SK-N-SH (cell line): ENCODE results near the gene S100A4. TPM values are rescaled to one million over a fixed set of nuclear protein-coding genes. Genes with fewer than 3 reads are reported as not detected.

ENCODE experiments used
- CTCF ChIA-PET: fragments of 300-600, 350-600 bp; formaldehyde crosslinking; extraction: SDS; loops from one replicate; lab custom pipeline; 2021; lab: Yijun Ruan, JAX
- POLR2A ChIA-PET: fragments of 350-600 bp; sonication (Branson Sonifier 250); formaldehyde crosslinking; extraction: SDS; loops from one replicate; lab custom pipeline; 2020; ENCODE audit warnings: antibody characterized with exemption, inconsistent platforms; lab: Yijun Ruan, JAX
- DNase-seq: peaks from one replicate; pipeline ENCODE4 v3.0.0; 2012
- H2AFZ ChIP-seq: fragments of 200-600 bp; sonication (generic); 2 replicates; pipeline ENCODE4 v1.8.1; 2016; ENCODE audit warnings: antibody characterized with exemption, mild to moderate bottlenecking, low read depth
- H3F3A ChIP-seq: fragments of 200-600 bp; sonication (generic); replicated peaks from 2 replicates; pipeline ENCODE3; 2016; ENCODE audit warnings: antibody characterized with exemption, mild to moderate bottlenecking; ENCODE audit not compliant: insufficient read depth
- H3K27ac ChIP-seq, 2 experiments: fragments of 200-500 bp in 1 of 2; fragments of 200-600 bp in 1 of 2; sonication (Bioruptor generic) in 1 of 2; sonication (generic), shearing (Covaris generic) in 1 of 2; 2 replicates each; pipeline versions ENCODE4 v1.5.1 to v1.6.1; 2014 to 2016; ENCODE audit warnings: low read depth in 2 of 2, inconsistent platforms in 1 of 2, low read length in 1 of 2, mild to moderate bottlenecking in 1 of 2, mixed read lengths in 1 of 2
- H3K27me3 ChIP-seq: fragments of 200-600 bp; sonication (generic), shearing (Covaris generic); 2 replicates; pipeline ENCODE4 v1.6.1; 2016; ENCODE audit warnings: mixed run types; ENCODE audit not compliant: insufficient read depth
- H3K36me3 ChIP-seq, 2 experiments: fragments of 200-500 bp in 1 of 2; fragments of 200-600 bp in 1 of 2; sonication (Bioruptor generic) in 1 of 2; sonication (generic) in 1 of 2; replicated peaks in 1 of 2; 2 replicates each; pipeline versions ENCODE3 to v1.5.1; 2014 to 2016; ENCODE audit warnings: low read length in 1 of 2, mild to moderate bottlenecking in 1 of 2; ENCODE audit not compliant: insufficient read depth in 2 of 2, control insufficient read depth in 1 of 2
- H3K4me1 ChIP-seq, 2 experiments: fragments of 200-500 bp in 1 of 2; fragments of 200-600 bp in 1 of 2; sonication (Bioruptor generic) in 1 of 2; sonication (generic), shearing (Covaris generic) in 1 of 2; 2 replicates each; pipeline versions ENCODE4 v1.5.1 to v1.6.1; 2014 to 2016; ENCODE audit warnings: low read depth in 1 of 2, low read length in 1 of 2, mixed run types in 1 of 2; ENCODE audit not compliant: insufficient read depth in 2 of 2, control insufficient read depth in 1 of 2
- H3K4me2 ChIP-seq: fragments of 200-600 bp; sonication (generic), shearing (Covaris generic); 2 replicates; pipeline ENCODE4 v1.6.1; 2017; ENCODE audit warnings: mixed run types
- H3K4me3 ChIP-seq, 2 experiments: fragments of 200-500 bp in 1 of 2; fragments of 200-600 bp in 1 of 2; sonication (Bioruptor generic) in 1 of 2; sonication (generic), shearing (Covaris generic) in 1 of 2; 2 replicates each; pipeline versions ENCODE4 v1.5.1 to v1.8.1; 2014 to 2016; ENCODE audit warnings: low read depth in 2 of 2, inconsistent platforms in 1 of 2, low read length in 1 of 2, mild to moderate bottlenecking in 1 of 2, mixed read lengths in 1 of 2, moderate library complexity in 1 of 2
- H3K79me2 ChIP-seq: fragments of 200-600 bp; sonication (generic); 2 replicates; pipeline ENCODE4 v1.8.1; 2017; ENCODE audit warnings: mild to moderate bottlenecking; ENCODE audit not compliant: insufficient read depth
- H3K9ac ChIP-seq: fragments of 200-600 bp; sonication (generic); 2 replicates; pipeline ENCODE4 v1.6.1; 2017; ENCODE audit warnings: mixed run types
- H3K9me2 ChIP-seq: fragments of 200-600 bp; sonication (generic); 2 replicates; pipeline ENCODE4 v1.6.1; 2017; ENCODE audit warnings: mixed run types
- H3K9me3 ChIP-seq: fragments of 200-600 bp; sonication (generic); 2 replicates; pipeline ENCODE4 v1.6.1; 2017; ENCODE audit warnings: mixed run types, mild to moderate bottlenecking, moderate library complexity
- H4K20me1 ChIP-seq: fragments of 200-600 bp; sonication (generic); 2 replicates; pipeline ENCODE4 v1.6.1; 2017; ENCODE audit warnings: mild to moderate bottlenecking, mixed run types; ENCODE audit not compliant: insufficient read depth
- CHD2 ChIP-seq: fragments of 150-350 bp; IDR thresholded peaks from 2 replicates; pipeline ENCODE4 v1.6.1; 2018; ENCODE audit warnings: low read length; ENCODE audit not compliant: partially characterized antibody
- ELF1 ChIP-seq: IDR thresholded peaks from 2 replicates; pipeline ENCODE4 v1.4.0; 2012
- EZH2phosphoT487 ChIP-seq: fragments of 200-600 bp; sonication (generic); IDR thresholded peaks from 2 replicates; pipeline ENCODE4 v1.6.1; 2017; ENCODE audit warnings: low read depth, mixed run types, mild to moderate bottlenecking, antibody characterized with exemption, moderate library complexity, borderline replicate concordance
- FOSL2 ChIP-seq: IDR thresholded peaks from 2 replicates; pipeline ENCODE4 v1.4.0; 2012; ENCODE audit warnings: low read depth, mild to moderate bottlenecking, moderate library complexity, borderline replicate concordance
- FOXJ3 ChIP-seq: sonication (generic); formaldehyde crosslinking; IDR thresholded peaks from 2 replicates; pipeline ENCODE4 v1.5.1; 2020; ENCODE audit warnings: mild to moderate bottlenecking, missing genetic modification reagents
- FOXM1 ChIP-seq: IDR thresholded peaks from 2 replicates; pipeline ENCODE4 v1.4.0; 2012; ENCODE audit warnings: low read depth, mild to moderate bottlenecking
- GABPA ChIP-seq: IDR thresholded peaks from 2 replicates; pipeline ENCODE4 v1.4.0; 2012; ENCODE audit warnings: low read depth, mild to moderate bottlenecking
- GATA2 ChIP-seq: sonication (generic); formaldehyde crosslinking; IDR thresholded peaks from 2 replicates; pipeline ENCODE4 v1.5.0; 2020; ENCODE audit warnings: mild to moderate bottlenecking, missing genetic modification reagents
- IRF3 ChIP-seq: fragments of 150-350 bp; IDR thresholded peaks from 2 replicates; pipeline ENCODE4 v1.6.1; 2016; ENCODE audit warnings: mild to moderate bottlenecking, low read depth, low read length
- JUND ChIP-seq: IDR thresholded peaks from 2 replicates; pipeline ENCODE4 v1.4.0; 2012
- MAX ChIP-seq: IDR thresholded peaks from 2 replicates; pipeline ENCODE4 v1.4.0; 2012; ENCODE audit warnings: low read depth
- NRF1 ChIP-seq: IDR thresholded peaks from 2 replicates; pipeline ENCODE4 v1.6.1; 2012; ENCODE audit warnings: low read depth, mild to moderate bottlenecking, low read length
- PBX3 ChIP-seq: IDR thresholded peaks from 2 replicates; pipeline ENCODE4; 2012
- POLR2AphosphoS5 ChIP-seq: IDR thresholded peaks from 2 replicates; pipeline ENCODE4 v1.6.1; 2012; ENCODE audit warnings: low read depth, low read length
- RCOR1 ChIP-seq: fragments of 150-350 bp; IDR thresholded peaks from 2 replicates; pipeline ENCODE4 v1.6.1; 2017; ENCODE audit warnings: antibody characterized with exemption, low read length
- REST ChIP-seq: IDR thresholded peaks from 2 replicates; pipeline ENCODE4 v1.6.1; 2012; ENCODE audit warnings: mild to moderate bottlenecking, low read depth, low read length, moderate library complexity
- WGBS: methylation state at CpG from one replicate; pipeline ENCODE4 v1.1.6; 2017; ENCODE audit warnings: low lambda C conversion rate; 5-methylcytosine and 5-hydroxymethylcytosine counted together
- polyA plus RNA-seq, 3 experiments: library from polyadenylated mRNA; depleted of rRNA; stranded (reverse); fragments of >200 nt; gene quantifications; 2 replicates each; pipeline ENCODE4 v1.2.3, GENCODE V29; 2012

Gene S100A4
- polyA plus RNA-seq, 1 of the 3 experiments (the other 2 are of a cell fraction): 25.4 TPM

- TF ChIP-seq REST: 0 out of 2 replicates have a peak, but pooled peaks have one; percentile 44
- TF ChIP-seq EZH2phosphoT487: no peak
- no peak for TF ChIP-seq GATA2 (CRISPR knock-in tag)
- TF ChIP-seq RCOR1: no peak
- peak; percentile 79 for TF ChIP-seq PBX3
- TF ChIP-seq FOSL2: peak; percentile 100
- peak; percentile 80 for TF ChIP-seq CHD2
- peak; percentile 18; the same call in 1 of the 2 replicates for TF ChIP-seq ELF1
- peak; percentile 88 for TF ChIP-seq FOXM1
- TF ChIP-seq MAX: peak; percentile 83
- peak; percentile 78 for TF ChIP-seq POLR2AphosphoS5
Observed at GRCh38 chr1:153566414-153567371, 21.1 kb upstream of the S100A4 start (continued).

- H3K4me1 ChIP-seq: peaks cover 35 to 43% of the 10 kb centered on the region in 2 experiments
- ChIA-PET POLR2A (no interaction called here), CTCF (interaction anchor here (1.0 to 7.2 kb wide), 5 partner anchors 33 to 213 kb away, joined by 4 to 81 read pairs (median 6); no protein-coding TSS in a partner anchor)
- H3K4me2 ChIP-seq: peak within 1 kb of the TSS; percentile 70
- peaks cover 5% of the 10 kb centered on the region for H3F3A ChIP-seq
- no peaks in the 10 kb centered on the region for H3K9me2 ChIP-seq
- H3K9me3 ChIP-seq: no peaks in the 10 kb centered on the region
- H3K79me2 ChIP-seq: peaks cover 26% of the 10 kb centered on the region
- H3K9ac ChIP-seq: peak within 1 kb of the TSS; percentile 82
- peak within 1 kb of the TSS; percentile 64; the same call in 1 of the 2 replicates for H2AFZ ChIP-seq
- no peaks in the 10 kb centered on the region for H3K36me3 ChIP-seq
- H3K27ac ChIP-seq: peak within 1 kb of the TSS; percentile 95 to 99
- no peaks in the 10 kb centered on the region for H4K20me1 ChIP-seq
- WGBS: 15% methylated on average over 6 of the region's 8 CpGs
- no peak for DNase-seq
- H3K27me3 ChIP-seq: no peaks in the 10 kb centered on the region
- no peak within 1 kb of the TSS for H3K4me3 ChIP-seq
- TF ChIP-seq JUND (peak; percentile 71), GABPA (no peak), NRF1 (no peak), REST (no peak), IRF3 (no peak), FOXJ3 (CRISPR knock-in tag) (no peak), EZH2phosphoT487 (no peak)
Observed at GRCh38 chr1:153565529-153566374, 20.1 kb upstream of the S100A4 start, which contains the start of gene S100A2. Gene S100A2, minus strand, starts transcription at chr1:153565844. Its CDS starts 1,967 bp downstream, at chr1:153563877.
